ENCODE measurements around the gene SHANK1. TPM values are rescaled to one million over a fixed set of nuclear protein-coding genes. Genes with fewer than 3 reads are reported as not detected.

SHANK1 gene
- total RNA-seq, 4 donors from 2014 or later = 0.42 to 6.6 TPM; not detected in 2

DNA sequence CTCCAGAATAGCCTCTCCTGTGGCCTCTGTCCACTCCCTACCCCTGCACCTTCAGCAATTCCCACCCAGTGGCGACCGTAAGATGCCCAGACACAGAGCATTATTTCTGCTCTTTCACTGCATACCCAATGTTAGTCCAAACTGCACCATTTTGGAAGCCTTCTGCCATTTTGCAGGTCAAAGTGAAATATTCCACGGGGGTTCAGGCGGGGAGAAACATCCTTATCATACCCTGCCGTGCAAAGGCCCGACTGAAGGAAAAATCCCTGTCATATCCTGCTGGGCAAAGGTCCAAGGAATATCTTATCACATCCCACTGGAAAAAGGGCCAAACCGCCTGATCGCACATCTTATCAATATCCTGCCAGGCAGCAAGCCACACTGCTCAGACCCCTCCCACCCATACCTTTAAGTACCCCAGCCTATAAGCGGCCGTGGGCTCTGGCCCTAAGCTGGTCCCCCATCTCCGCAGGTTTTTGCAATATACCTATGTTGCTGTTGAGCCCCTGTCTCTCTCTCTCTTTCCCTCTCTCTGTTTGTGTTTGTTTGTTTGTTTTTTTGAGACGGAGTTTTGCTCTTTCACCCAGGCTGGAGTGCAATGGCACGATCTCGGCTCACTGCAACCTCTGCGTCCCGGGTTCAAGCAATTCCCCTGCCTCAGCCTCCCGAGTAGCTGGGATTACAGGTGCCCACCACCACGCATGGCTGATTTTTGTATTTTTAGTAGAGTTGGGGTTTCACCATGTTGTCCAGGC lies 21.8 kb upstream of the SHANK1 start:
- 69% methylated on average over 18 of the region's 18 CpGs for WGBS
- DNase-seq (ENCODE audit: low spot score in 2 of 2) = no peak
- Histone ChIP-seq H3K36me3 (no peaks in the 10 kb centered on the region), H3K4me1 (no peaks in the 10 kb centered on the region), H3K4me3 (no peak overlapping the region), H3K9me3 (no peaks in the 10 kb centered on the region), H3K27me3 (peaks cover 66% of the 10 kb centered on the region), H3K27ac (no peak overlapping the region)
- TF ChIP-seq EP300 (IDR thresholded peaks at IDR 0.05) = no peak
- TF ChIP-seq POLR2AphosphoS5 (IDR thresholded peaks at IDR 0.05) = no peak
- TF ChIP-seq, protein P1, sequence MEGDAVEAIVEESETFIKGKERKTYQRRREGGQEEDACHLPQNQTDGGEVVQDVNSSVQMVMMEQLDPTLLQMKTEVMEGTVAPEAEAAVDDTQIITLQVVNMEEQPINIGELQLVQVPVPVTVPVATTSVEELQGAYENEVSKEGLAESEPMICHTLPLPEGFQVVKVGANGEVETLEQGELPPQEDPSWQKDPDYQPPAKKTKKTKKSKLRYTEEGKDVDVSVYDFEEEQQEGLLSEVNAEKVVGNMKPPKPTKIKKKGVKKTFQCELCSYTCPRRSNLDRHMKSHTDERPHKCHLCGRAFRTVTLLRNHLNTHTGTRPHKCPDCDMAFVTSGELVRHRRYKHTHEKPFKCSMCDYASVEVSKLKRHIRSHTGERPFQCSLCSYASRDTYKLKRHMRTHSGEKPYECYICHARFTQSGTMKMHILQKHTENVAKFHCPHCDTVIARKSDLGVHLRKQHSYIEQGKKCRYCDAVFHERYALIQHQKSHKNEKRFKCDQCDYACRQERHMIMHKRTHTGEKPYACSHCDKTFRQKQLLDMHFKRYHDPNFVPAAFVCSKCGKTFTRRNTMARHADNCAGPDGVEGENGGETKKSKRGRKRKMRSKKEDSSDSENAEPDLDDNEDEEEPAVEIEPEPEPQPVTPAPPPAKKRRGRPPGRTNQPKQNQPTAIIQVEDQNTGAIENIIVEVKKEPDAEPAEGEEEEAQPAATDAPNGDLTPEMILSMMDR (IDR thresholded peaks at IDR 0.05) = no peak
- TF ChIP-seq POLR2A (IDR thresholded peaks at IDR 0.05) = no peak

DNA sequence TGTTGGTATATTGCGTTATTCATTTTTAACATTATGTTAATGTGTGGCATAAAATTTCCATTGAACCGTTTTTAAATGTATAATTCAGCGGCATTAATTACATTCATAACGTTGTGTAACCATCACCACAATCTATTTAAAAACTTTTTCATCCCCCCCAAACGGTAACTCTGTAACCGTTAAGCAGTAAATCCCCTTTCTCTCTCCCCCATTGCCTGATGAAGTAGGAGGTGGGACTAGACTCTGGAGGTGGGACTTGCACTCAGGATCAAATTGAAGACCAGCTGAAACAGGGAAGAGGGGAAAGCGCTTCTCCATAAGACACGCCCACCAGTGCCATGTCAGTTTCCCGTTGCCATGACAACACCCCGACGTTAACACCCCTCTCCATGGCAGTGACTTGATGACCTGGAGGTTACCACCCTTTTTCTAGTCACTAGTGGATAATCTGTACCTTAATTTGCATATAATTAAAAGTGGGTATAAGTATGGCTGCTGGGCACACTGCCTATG lies 20.4 kb upstream of the SHANK1 start:
- WGBS = 53% methylated on average over 11 of the region's 11 CpGs
- Histone ChIP-seq H3K9me3 (no peaks in the 10 kb centered on the region), H3K4me3 (no peak overlapping the region), H3K27me3 (peaks cover 73% of the 10 kb centered on the region), H3K36me3 (no peaks in the 10 kb centered on the region), H3K4me1 (no peaks in the 10 kb centered on the region), H3K27ac (no peak overlapping the region)
- TF ChIP-seq, protein P1 (IDR thresholded peaks at IDR 0.05) = no peak
- no peak for TF ChIP-seq EP300 (IDR thresholded peaks at IDR 0.05)
- no peak for TF ChIP-seq POLR2A (IDR thresholded peaks at IDR 0.05)
- no peak for TF ChIP-seq POLR2AphosphoS5 (IDR thresholded peaks at IDR 0.05)
- DNase-seq (ENCODE audit: low spot score in 2 of 2) = no peak

DNA sequence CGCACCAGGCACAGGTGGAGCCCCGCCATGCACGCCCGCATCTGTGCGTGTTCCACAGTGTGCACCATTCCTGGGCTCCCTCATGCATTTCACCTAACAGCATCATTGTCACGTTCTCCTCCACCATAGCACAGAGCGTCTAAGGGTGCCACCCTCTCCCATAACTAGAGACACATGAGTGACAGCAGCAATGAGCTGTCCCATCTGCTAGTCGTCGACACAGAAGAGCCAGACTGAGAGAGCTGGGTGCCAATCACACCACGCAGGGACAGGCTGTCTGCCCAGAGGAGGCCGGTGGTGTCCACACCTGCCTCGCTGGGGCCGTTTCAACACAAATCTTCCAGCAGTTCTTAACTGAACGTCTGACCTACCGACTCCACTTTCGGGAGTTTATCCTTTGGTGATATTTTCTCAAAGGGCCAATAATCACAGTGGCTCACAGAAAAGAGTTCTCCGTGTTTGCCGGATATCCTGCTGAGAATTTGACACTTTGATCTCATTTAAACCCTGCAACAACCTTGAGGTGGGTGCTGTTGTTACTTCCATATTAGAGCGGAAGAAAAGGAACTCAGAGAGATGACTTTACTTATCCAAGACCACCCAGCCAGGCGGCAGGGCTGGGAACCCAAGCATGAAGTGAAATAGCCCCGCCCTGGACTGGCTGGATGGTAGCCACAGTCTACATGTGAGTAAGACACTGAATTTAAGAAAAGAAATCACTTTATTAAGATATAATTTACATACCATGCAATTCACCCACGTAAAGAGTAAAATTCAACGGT lies 19.7 kb upstream of the SHANK1 start:
- TF ChIP-seq POLR2A (IDR thresholded peaks at IDR 0.05) (no peak), POLR2AphosphoS5 (IDR thresholded peaks at IDR 0.05) (no peak), EP300 (IDR thresholded peaks at IDR 0.05) (no peak)
- TF ChIP-seq, protein P1 (IDR thresholded peaks at IDR 0.05) = no peak
- Histone ChIP-seq H3K27ac (no peak overlapping the region), H3K27me3 (peaks cover 76% of the 10 kb centered on the region), H3K4me1 (no peaks in the 10 kb centered on the region), H3K4me3 (no peak overlapping the region), H3K36me3 (no peaks in the 10 kb centered on the region), H3K9me3 (no peaks in the 10 kb centered on the region)
- no peak for DNase-seq (ENCODE audit: low spot score in 2 of 2)
- 76% methylated on average over 23 of the region's 23 CpGs for WGBS

DNA sequence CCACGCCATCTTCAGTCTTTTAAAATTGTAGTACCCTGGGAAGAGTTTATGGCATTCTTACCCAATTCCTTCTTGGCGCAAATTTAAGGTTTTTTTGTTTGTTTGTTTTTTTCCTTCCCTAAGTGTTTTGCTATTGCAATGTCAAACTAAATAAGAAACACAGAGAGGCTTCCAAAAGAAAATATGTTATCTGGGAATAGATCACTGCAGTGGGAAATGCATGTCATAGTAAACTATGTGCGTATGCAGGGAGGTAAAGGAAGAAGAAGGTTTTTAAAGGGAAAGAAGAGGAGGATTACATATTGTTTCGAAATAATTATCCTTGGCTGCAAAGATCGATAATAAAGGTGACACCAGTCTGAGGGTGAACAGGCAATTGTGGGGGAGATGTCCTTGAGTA lies 16.7 kb upstream of the SHANK1 start:
- DNase-seq (ENCODE audit: low spot score in 2 of 2) = no peak
- Histone ChIP-seq H3K4me3 (no peak overlapping the region), H3K27ac (no peak overlapping the region), H3K9me3 (no peaks in the 10 kb centered on the region), H3K36me3 (no peaks in the 10 kb centered on the region), H3K4me1 (no peaks in the 10 kb centered on the region), H3K27me3 (peaks cover 65% of the 10 kb centered on the region)
- WGBS = 68% methylated on average over 5 of the region's 5 CpGs
- TF ChIP-seq POLR2AphosphoS5 (IDR thresholded peaks at IDR 0.05) (no peak), EP300 (IDR thresholded peaks at IDR 0.05) (no peak), POLR2A (IDR thresholded peaks at IDR 0.05) (no peak)
- TF ChIP-seq, protein P1 (IDR thresholded peaks at IDR 0.05) = no peak

DNA sequence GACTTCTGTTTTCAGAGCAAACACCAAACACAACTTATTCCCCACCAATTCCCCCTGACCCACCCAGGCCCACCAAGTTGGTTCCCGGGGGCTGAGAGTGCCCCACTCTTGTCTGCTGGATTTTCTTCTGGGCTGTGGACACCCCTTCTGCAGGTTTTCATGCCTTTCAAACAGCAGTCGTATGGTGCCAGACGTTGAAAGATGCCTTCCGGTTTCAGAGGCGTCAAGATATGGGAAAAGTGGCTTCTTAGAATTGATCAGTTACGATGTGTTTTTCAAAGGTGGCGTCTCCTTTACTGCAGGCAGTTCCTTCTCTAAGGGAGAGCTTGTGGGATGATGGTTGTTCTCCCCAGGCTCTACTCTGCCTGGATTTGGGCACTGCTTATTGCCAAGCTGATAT lies 16.3 kb upstream of the SHANK1 start:
- H3K4me3 ChIP-seq = no peak overlapping the region
- TF ChIP-seq POLR2A (IDR thresholded peaks at IDR 0.05) (no peak), POLR2AphosphoS5 (IDR thresholded peaks at IDR 0.05) (no peak), EP300 (IDR thresholded peaks at IDR 0.05) (no peak)
- TF ChIP-seq, protein P1 (IDR thresholded peaks at IDR 0.05) = no peak
- DNase-seq (ENCODE audit: low spot score in 2 of 2) = no peak
- H3K4me1 ChIP-seq = no peaks in the 10 kb centered on the region
- H3K27ac ChIP-seq = no peak overlapping the region
- H3K9me3 ChIP-seq = no peaks in the 10 kb centered on the region
- H3K27me3 ChIP-seq = peaks cover 60% of the 10 kb centered on the region
- no peaks in the 10 kb centered on the region for H3K36me3 ChIP-seq
- 64% methylated on average over 7 of the region's 7 CpGs for WGBS

All from suprapubic skin (tissue), 4 donors.